ENCODE data around the gene CHST8.

Gene CHST8

DNA sequence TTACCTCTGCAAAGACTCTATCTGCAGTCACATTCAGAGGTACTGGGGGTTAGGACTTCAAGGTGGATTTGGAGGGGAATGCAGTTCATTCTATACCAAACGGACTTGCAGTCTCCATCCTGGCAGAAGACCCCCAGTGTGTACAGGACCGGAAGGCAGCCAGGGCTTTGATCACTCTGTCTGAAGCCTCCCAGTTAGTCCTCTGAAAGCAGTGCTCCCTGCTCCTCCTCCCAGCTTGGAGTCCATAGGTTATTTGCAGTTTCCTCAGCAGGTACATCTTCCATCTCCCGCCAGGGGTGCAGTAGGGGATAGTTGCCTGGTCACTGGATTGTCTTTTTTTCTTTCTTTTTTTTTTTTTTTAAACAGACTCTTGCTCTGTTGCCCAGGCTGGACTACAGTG is 96.1 kb downstream of the CHST8 start:
- no peak for DNase-seq (ENCODE audit: low read depth)

DNA sequence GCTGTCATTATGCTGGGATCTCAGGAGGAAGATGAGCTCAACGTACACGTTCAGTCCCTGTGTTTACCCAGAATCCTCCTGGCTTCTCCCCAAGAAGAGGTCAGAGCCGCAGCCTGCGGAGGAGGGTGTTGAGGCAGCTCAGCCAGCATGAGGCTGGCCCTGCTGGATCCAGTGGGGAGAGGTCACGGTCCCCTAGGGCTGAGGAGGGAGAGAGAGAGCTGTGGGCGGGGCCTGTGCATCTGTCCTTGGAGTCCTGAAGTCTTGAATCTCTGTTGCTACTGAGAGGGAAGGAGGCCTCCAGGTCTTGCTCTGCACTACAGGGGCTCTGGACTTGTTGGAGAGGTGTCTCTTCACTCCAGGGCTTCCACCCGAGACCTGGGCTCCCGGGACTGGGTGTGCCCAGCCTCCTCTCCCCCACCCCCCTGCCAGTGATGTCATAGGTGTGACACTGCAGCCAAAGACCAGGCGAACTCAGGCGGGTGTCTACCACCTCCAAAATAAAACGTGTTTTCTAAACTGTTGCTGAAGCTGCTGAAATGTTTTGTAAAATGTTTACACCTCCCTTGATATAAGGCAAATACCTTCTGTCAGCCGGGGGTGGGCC is 97.0 kb downstream of the CHST8 start:
- no peak for DNase-seq (ENCODE audit: low read depth)

DNA sequence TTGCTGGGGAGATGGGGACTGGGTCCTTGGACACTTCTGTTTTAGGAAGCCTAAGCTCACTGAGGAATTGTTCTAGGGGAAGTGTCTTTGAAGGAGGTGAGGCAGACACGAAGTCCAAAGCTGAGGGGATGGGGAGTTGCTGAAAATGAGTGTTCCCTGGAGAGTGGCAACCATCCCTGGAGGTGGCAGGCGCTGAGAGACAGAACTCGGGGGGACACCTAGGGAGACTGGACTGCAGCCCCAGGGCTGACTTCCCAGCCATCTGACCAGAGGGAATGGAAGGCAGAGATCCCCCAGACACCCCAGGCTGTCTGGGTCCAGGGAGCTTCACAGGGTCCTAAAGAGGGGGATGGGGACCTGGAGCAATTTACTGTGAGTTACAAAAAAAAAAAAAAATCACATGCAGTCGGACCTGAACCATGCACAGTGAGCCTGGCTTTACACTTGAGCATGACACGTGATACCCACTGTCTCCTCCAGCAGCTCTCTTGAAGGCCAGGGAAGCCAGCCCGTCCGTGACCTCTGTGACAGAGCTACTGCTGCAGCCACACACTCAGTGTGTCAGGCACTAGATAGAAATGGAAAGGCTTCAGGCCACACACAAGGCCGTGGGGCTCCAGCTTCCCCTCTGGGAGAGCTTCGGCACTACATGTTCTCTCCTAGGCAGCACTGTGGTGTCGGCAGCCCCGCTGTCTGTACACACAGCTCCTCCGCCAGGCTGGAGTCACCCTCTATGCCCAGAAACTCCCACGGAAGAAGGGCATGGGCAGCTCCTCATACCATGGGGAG is 97.8 kb downstream of the CHST8 start:
- no peak for DNase-seq (ENCODE audit: low read depth)

GRCh38 chr19:33720155-33720493 is 98.4 kb downstream of the CHST8 start:
- no peak for DNase-seq (ENCODE audit: low read depth)

DNA sequence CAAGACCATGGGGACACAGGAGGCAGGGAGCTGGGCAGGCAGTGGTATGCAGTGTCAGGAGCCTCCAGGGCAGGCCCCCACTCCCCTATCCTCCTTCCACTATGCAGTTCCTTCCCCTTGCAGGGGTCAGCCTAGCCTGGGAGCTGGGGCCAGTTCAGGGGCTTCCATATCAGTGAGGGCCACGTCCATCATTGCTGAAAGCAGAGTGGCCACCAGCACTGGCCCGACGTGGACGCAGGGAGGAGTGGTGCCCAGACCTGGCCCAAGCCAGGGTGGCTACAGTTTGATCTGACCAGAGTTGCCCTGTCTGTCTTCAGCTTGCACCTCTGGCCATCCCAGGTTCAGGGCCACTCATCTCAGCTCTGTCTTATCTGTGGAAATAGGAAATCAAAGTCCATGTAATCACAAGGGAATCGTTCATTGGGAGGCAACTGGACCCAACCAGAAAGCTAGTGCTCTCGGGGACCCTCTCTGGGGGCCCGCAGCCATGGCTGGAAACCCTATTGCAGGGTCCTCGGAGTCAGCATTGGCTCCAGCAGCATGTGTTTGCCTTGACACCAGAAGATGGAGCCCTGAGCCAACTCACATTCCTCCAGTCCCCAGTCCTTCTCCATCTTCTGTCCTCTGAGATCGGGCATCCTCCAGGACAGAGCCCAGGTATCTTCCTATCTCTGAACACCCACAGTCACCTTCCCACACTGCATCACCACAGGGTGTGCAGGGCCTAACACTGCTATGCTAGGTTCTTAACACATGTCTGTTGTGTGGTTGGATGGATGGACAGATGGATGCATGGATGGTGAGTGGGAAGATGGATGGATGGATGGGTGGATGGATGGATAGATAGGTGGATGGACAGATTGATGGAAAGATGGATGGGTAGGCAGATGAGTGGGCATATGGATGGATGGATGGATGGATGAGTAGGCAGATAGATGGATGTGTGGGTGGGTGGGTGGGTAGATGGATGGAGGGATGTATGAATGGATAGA is 99.2 kb downstream of the CHST8 start:
- no peak for DNase-seq (ENCODE audit: low read depth)

DNA sequence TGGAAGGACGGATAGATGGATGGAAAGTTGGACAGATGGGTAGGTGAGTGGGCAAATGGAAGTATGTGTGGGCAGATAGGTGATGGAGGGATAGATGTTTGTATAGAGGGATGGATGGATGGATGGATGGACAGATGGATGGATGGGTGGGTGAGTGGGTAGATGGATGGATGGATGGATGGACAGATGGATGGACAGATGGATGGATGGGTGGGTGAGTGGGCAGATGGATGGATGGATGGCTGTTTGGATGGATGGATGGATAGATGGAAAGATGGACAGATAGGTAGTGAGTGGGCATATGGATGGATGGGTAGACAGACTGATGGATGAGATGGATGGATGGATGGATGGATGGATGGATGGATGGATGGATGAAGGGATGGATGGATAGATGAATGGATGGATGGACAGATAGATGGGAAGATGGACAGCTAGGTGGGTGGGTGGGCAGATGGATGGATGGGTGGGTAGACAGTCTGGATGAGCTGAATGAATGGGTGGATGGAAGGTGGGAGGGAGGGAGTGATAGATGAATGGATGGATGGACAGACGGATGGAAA is 100.1 kb downstream of the CHST8 start:
- no peak for DNase-seq (ENCODE audit: low read depth)

DNA sequence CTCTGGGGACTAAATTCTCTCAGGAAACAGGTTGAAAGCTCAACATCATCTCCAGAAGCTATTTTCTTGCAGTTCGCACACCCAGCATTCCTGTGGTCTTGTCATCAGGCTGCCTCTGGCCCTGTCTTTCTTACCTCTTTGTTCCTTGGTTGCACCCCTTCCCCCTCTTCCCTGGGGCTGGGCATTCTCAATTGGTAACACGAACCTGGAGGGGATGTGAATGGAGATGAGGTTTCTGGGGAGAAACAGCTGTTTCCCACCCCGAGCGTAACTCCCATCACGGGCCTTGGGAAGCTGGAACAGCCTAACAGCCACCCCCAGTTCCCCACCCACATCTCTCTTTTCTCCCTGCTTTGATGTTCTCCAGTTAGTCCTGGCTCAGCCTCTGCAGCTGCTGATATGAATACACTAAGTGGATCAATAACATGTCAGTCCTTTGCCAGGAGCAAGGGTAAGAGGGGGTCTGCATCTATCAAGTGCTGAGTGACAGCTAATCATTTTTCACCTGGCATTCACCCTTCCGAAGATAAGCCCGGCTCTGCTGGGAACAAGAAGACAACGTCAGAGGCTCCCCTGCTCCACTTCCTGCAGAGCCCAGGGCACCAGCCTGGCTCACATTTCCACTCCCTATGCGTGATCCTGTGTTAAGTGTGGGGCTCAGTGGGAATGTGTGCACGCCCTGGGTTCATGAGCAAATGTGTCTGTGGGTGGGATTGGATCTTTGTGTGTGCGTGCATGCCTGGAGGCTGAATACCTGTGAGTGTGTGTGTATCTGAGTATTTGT is 100.9 kb downstream of the CHST8 start:
- DNase-seq (ENCODE audit: low read depth): no peak

- DNase-seq (ENCODE audit: low read depth): no peak
Observed at GRCh38 chr19:33723512-33723911, 101.8 kb downstream of the CHST8 start.

GRCh38 chr19:33724021-33724720 is 102.4 kb downstream of the CHST8 start:
- DNase-seq (ENCODE audit: low read depth): no peak

DNA sequence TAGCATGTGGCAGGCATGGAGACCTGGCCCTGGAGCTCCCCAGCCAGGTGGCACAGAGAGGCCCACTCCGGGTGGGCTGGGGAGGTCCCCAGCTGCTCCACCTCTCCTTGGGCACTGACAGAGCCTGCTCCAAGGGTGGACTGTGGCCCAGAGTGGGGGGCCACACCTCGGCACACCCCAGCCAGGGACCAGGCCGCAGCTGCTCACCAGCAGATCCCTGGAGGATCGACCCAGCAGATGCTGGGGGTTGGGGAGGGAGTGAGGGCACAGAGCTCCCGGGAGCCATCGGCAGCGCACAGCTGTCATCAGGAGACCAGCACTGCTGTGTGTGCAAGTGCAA is 102.9 kb downstream of the CHST8 start:
- no peak for DNase-seq (ENCODE audit: low read depth)

DNA sequence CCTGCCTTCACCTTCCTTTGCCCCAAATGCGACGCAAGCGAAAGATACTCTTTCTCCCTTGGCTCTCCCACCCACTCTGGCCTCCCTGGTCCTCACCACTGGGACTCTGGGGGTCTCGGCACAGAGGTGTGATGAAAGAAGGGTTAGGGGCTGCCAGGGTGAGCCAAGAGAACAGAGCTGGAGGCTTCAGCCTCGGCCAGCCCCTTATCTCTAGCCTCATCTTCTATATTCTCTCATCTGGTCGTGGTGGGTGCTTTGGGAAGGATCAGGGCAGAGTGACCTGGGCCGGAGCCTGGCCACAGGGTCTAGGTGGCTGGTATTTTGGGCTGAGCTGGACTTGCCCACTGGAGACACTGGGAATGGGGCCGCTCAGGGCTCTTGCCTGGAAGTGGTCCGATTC is 103.8 kb downstream of the CHST8 start:
- DNase-seq (ENCODE audit: low read depth): no peak

- no peak for DNase-seq (ENCODE audit: low read depth)
Observed at GRCh38 chr19:33726756-33727155, 105.0 kb downstream of the CHST8 start.

- DNase-seq (ENCODE audit: low read depth): no peak
Observed at GRCh38 chr19:33727331-33727998, 105.7 kb downstream of the CHST8 start.

DNA sequence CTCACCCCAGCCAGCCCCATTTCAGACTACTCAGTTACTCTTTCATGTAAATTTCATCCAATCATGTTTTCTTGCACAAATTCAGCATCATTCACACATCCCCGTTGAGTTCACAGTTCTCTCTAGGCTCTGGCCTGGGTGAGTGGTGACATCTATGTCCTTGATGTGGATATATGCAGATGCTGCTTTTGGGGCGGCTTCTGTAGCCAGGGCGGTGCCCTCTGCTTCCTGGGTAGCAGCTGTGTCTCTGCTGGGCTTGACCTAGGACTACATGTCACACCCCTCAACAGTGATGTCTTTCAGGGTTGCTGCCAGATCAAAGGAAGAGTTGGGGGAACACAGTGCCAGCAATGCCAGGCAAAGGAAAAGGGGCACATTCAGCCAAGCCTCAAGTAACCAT is 106.4 kb downstream of the CHST8 start:
- no peak for DNase-seq (ENCODE audit: low read depth)

DNA sequence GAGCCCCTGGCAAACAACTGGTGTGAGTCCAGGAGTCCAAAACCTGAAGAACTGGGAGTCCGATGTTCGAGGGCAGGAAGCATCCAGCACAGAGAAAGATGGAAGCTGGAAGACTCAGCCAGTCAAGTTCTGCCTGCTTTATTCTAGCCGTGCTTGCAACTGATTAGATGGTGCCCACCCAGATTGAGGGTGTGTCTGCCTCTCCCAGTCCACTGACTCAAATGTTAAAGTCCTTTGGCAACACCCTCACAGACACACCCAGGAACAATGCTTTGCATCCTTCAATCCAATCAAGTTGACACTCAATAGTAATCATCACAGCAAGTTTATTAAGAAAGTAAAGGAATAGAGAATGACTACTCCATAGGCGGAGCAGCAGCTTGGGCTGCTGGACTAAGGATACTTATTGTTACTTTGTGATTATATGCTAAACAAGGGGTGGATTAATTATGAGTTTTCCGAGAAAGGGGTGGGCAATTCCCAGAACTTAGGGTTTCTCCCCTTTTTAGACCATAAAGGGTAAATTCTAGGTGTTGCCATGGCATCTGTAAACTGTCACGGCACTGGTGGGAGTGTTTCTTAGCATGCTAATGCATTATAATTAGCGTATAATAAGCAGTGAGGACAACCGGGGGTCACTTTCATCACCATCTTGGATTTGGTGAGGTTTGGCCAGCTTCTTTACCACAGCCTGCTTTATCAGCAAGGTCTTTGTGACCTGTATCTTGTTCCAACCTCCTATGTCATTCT is 109.3 kb downstream of the CHST8 start:
- no peak for DNase-seq (ENCODE audit: low read depth)

DNA sequence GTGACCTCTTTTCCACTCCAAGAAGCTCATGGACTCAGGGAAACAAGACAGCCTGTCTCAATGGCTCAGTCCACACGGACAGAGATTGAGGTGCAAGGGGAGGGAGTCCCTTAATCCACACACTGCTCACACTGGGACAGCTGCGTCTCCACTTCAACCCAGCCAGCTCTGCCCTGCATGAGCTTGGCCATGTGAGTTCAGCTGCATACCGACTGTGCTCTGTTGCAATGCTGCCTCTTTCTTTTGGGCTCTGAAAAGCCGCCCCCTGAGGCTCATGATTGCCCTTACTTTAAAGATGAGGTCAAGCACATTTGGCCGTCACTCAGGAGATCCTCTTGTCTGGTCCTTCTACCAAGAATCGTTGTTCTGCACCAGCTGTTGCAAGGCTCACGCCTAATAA is 110.1 kb downstream of the CHST8 start:
- DNase-seq (ENCODE audit: low read depth): no peak

DNA sequence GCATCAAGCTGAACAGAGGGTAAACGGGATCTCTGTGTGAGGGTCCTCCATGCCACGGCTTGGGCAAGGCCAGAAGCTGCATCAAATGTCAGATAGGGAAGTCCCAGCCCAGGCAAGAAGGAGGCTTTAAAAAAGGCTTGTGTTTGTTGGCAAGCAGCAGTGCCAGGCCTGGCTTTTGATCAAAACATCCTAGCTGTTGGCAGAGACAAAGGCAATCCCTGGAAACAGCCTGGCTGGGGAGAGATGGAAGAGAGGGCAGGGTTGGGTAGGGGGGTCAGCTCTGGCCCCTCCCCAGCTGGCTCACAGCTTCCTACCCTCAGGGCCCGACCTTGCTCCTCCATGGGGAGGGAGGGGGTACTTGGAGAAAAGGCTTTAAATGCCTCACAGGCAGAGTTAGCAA is 113.2 kb downstream of the CHST8 start:
- no peak for DNase-seq (ENCODE audit: low read depth)

DNA sequence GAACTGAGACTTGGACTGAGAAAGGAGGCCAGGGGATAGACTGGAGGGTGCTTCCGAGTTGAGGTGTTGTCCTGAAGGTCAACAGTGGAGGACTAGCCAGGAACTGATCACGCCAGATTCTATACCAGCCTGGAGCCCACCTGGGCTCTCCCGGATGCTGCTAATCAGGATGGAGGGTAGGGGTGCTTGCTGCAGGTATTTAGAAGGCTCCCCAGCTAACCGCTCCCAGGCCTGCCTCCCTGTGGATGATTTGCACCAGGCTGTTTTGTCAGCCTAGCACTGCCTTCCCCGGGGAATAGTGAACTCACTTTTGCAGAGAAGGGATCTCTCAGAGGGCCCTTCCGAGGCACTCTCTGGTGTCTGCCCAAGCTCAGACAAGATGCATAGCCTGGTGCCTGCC is 114.4 kb downstream of the CHST8 start:
- no peak for DNase-seq (ENCODE audit: low read depth)

GRCh38 chr19:33736787-33737186 is 115.0 kb downstream of the CHST8 start:
- DNase-seq (ENCODE audit: low read depth): no peak
